Measurements from ENCODE around the gene CCSER2. TPM values are rescaled to one million over a fixed set of nuclear protein-coding genes. Genes with fewer than 3 reads are reported as not detected.

Gene CCSER2
- total and polyA plus RNA-seq, 7 donors, result 10.2 to 101 (median 83.2) TPM

- H3K4me1 ChIP-seq, result peaks cover 0 to 6% (median 2%) of the 10 kb centered on the region in 4 donors
- DNase-seq, result no peak
- H3K9me3 ChIP-seq, result no peaks in the 10 kb centered on the region
- peaks cover 0 to 29% (median 0%) of the 10 kb centered on the region in 4 donors for H3K36me3 ChIP-seq
- 86 to 88% methylated on average over 3 of the region's 3 CpGs for WGBS, 2 donors
- no peak for TF ChIP-seq POLR2A (IDR thresholded peaks at IDR 0.05)
- TF ChIP-seq CTCF (IDR thresholded peaks at IDR 0.05), result no peak
- TF ChIP-seq POLR2AphosphoS5 (IDR thresholded peaks at IDR 0.05), result no peak
- no peak overlapping the region for H3K27ac ChIP-seq
- H3K4me3 ChIP-seq, result no peak overlapping the region
- H3K27me3 ChIP-seq, result no peaks in the 10 kb centered on the region
- intact Hi-C loops (cut with DNase I), result no loop called here
Measured at GRCh38 chr10:84473136-84473535, 144.7 kb downstream of the CCSER2 start.

- Histone ChIP-seq H3K27me3 (no peaks in the 10 kb centered on the region), H3K4me1 (no peaks in the 10 kb centered on the region), H3K9me3 (no peaks in the 10 kb centered on the region), H3K36me3 (peaks cover 0 to 21% (median 0%) of the 10 kb centered on the region in 4 donors), H3K4me3 (no peak overlapping the region), H3K27ac (no peak overlapping the region)
- TF ChIP-seq EP300 (IDR thresholded peaks at IDR 0.05), result no peak
- no peak for TF ChIP-seq CTCF (IDR thresholded peaks at IDR 0.05)
- TF ChIP-seq POLR2A (IDR thresholded peaks at IDR 0.05), result no peak
- TF ChIP-seq POLR2AphosphoS5 (IDR thresholded peaks at IDR 0.05), result no peak
- intact Hi-C loops (cut with DNase I), result no loop called here
- WGBS, 2 donors, result 73 to 89% methylated on average over 3 of the region's 3 CpGs
- DNase-seq, result no peak
Measured at GRCh38 chr10:84477398-84478128, 149.2 kb downstream of the CCSER2 start.

- Histone ChIP-seq H3K9me3 (no peaks in the 10 kb centered on the region), H3K4me3 (no peak overlapping the region), H3K36me3 (peaks cover 0 to 21% (median 0%) of the 10 kb centered on the region in 4 donors), H3K4me1 (no peaks in the 10 kb centered on the region), H3K27me3 (no peaks in the 10 kb centered on the region), H3K27ac (no peak overlapping the region)
- DNase-seq, result no peak
- TF ChIP-seq POLR2AphosphoS5 (IDR thresholded peaks at IDR 0.05) (no peak), EP300 (IDR thresholded peaks at IDR 0.05) (no peak), CTCF (IDR thresholded peaks at IDR 0.05) (no peak), POLR2A (IDR thresholded peaks at IDR 0.05) (no peak)
- intact Hi-C loops (cut with DNase I), result no loop called here
Measured at GRCh38 chr10:84478151-84478550, 149.8 kb downstream of the CCSER2 start.

GRCh38 chr10:84478679-84479078 lies 150.3 kb downstream of the CCSER2 start:
- Histone ChIP-seq H3K27ac (no peak overlapping the region), H3K27me3 (no peaks in the 10 kb centered on the region), H3K4me3 (no peak overlapping the region), H3K36me3 (peaks cover 0 to 21% (median 0%) of the 10 kb centered on the region in 4 donors), H3K4me1 (no peaks in the 10 kb centered on the region), H3K9me3 (no peaks in the 10 kb centered on the region)
- intact Hi-C loops (cut with DNase I), result no loop called here
- 98 to 100% methylated on average over 1 of the region's 1 CpG for WGBS, 2 donors
- no peak for TF ChIP-seq POLR2AphosphoS5 (IDR thresholded peaks at IDR 0.05)
- TF ChIP-seq CTCF (IDR thresholded peaks at IDR 0.05), result no peak
- TF ChIP-seq EP300 (IDR thresholded peaks at IDR 0.05), result no peak
- no peak for TF ChIP-seq POLR2A (IDR thresholded peaks at IDR 0.05)
- DNase-seq, result no peak

GRCh38 chr10:84484541-84484940 lies 156.2 kb downstream of the CCSER2 start:
- H3K27me3 ChIP-seq, result no peaks in the 10 kb centered on the region
- intact Hi-C loops (cut with DNase I), result no loop called here

More at GRCh38 chr10:84484541-84484940, 156.2 kb downstream of the CCSER2 start:
- Histone ChIP-seq H3K4me3 (no peak overlapping the region), H3K27ac (no peak overlapping the region), H3K36me3 (peaks cover 0 to 13% (median 0%) of the 10 kb centered on the region in 4 donors), H3K9me3 (no peaks in the 10 kb centered on the region), H3K4me1 (no peaks in the 10 kb centered on the region)
- WGBS, 2 donors, result 93 to 98% methylated on average over 2 of the region's 2 CpGs
- TF ChIP-seq CTCF (IDR thresholded peaks at IDR 0.05) (no peak), POLR2AphosphoS5 (IDR thresholded peaks at IDR 0.05) (no peak), EP300 (IDR thresholded peaks at IDR 0.05) (no peak), POLR2A (IDR thresholded peaks at IDR 0.05) (no peak)
- no peak for DNase-seq
